ENCODE data around the gene ZDHHC7.

ZDHHC7 gene

GRCh38 chr16:84990782-84991181 is 20.6 kb downstream of the ZDHHC7 start:
- peaks cover 29% of the 10 kb centered on the region for H3K36me3 ChIP-seq (replicated peaks; ENCODE audit: low read depth, low read length)
- H3K4me1 ChIP-seq (ENCODE audit: low read length) = peaks cover 4% of the 10 kb centered on the region; the same call in 1 of the 2 replicates
- H3K27ac ChIP-seq (ENCODE audit: low read length) = no peak overlapping the region
- no peak overlapping the region for H2AFZ ChIP-seq (ENCODE audit: low read depth, low read length)
- peaks cover 13% of the 10 kb centered on the region for H3K79me2 ChIP-seq (ENCODE audit: low read length)
- no peaks in the 10 kb centered on the region for H3K9me3 ChIP-seq (ENCODE audit: insufficient read depth, low read length)
- H3K9ac ChIP-seq (ENCODE audit: low read length) = no peak overlapping the region
- no peak overlapping the region for H3K4me3 ChIP-seq (ENCODE audit: low read length)
- TF ChIP-seq EZH2phosphoT487 (IDR thresholded peaks at IDR 0.05; ENCODE audit: low read depth) (no peak), CTCF (IDR thresholded peaks at IDR 0.05; ENCODE audit: low read depth, low read length) (no peak)
- H4K20me1 ChIP-seq (ENCODE audit: insufficient read depth, low read length) = no peaks in the 10 kb centered on the region; the same call in 1 of the 2 replicates
- H3K4me2 ChIP-seq (ENCODE audit: low read length) = no peak overlapping the region
- no peaks in the 10 kb centered on the region for H3K27me3 ChIP-seq (ENCODE audit: low read depth, low read length)

GRCh38 chr16:84989749-84990620 is 21.4 kb downstream of the ZDHHC7 start:
- H3K4me3 ChIP-seq (ENCODE audit: low read length) = no peak overlapping the region

GRCh38 chr16:84988328-84989080 is 22.8 kb downstream of the ZDHHC7 start:
- H3K27me3 ChIP-seq (ENCODE audit: low read depth, low read length) = no peaks in the 10 kb centered on the region
- H3K4me2 ChIP-seq (ENCODE audit: low read length) = no peak overlapping the region
- TF ChIP-seq CTCF (IDR thresholded peaks at IDR 0.05; ENCODE audit: low read depth, low read length) = no peak
- TF ChIP-seq EZH2phosphoT487 (IDR thresholded peaks at IDR 0.05; ENCODE audit: low read depth) = no peak
- peaks cover 14% of the 10 kb centered on the region; the same call in 1 of the 2 replicates for H3K79me2 ChIP-seq (ENCODE audit: low read length)
- H4K20me1 ChIP-seq (ENCODE audit: insufficient read depth, low read length) = no peaks in the 10 kb centered on the region; the same call in none of the 2 replicates
- no peaks in the 10 kb centered on the region for H3K9me3 ChIP-seq (ENCODE audit: insufficient read depth, low read length)
- no peaks in the 10 kb centered on the region for H3K4me1 ChIP-seq (ENCODE audit: low read length)
- H3K9ac ChIP-seq (ENCODE audit: low read length) = no peak overlapping the region
- H3K36me3 ChIP-seq (replicated peaks; ENCODE audit: low read depth, low read length) = peaks cover 20% of the 10 kb centered on the region
- H3K4me3 ChIP-seq (ENCODE audit: low read length) = no peak overlapping the region
- H2AFZ ChIP-seq (ENCODE audit: low read depth, low read length) = no peak overlapping the region
- no peak overlapping the region for H3K27ac ChIP-seq (ENCODE audit: low read length)

More at GRCh38 chr16:84989749-84990620, 21.4 kb downstream of the ZDHHC7 start:
- Histone ChIP-seq H3K27ac (ENCODE audit: low read length) (no peak overlapping the region), H3K4me1 (ENCODE audit: low read length) (no peaks in the 10 kb centered on the region), H3K36me3 (replicated peaks; ENCODE audit: low read depth, low read length) (peaks cover 29% of the 10 kb centered on the region), H3K27me3 (ENCODE audit: low read depth, low read length) (no peaks in the 10 kb centered on the region), H3K9me3 (ENCODE audit: insufficient read depth, low read length) (no peaks in the 10 kb centered on the region), H4K20me1 (ENCODE audit: insufficient read depth, low read length) (no peaks in the 10 kb centered on the region; the same call in none of the 2 replicates), H3K79me2 (ENCODE audit: low read length) (peaks cover 13% of the 10 kb centered on the region; the same call in 1 of the 2 replicates), H3K9ac (ENCODE audit: low read length) (no peak overlapping the region), H2AFZ (ENCODE audit: low read depth, low read length) (no peak overlapping the region), H3K4me2 (ENCODE audit: low read length) (no peak overlapping the region)
- TF ChIP-seq CTCF (IDR thresholded peaks at IDR 0.05; ENCODE audit: low read depth, low read length) (no peak), EZH2phosphoT487 (IDR thresholded peaks at IDR 0.05; ENCODE audit: low read depth) (no peak)

- H3K4me3 ChIP-seq (ENCODE audit: low read length) = no peak overlapping the region
- H3K36me3 ChIP-seq (replicated peaks; ENCODE audit: low read depth, low read length) = peaks cover 17% of the 10 kb centered on the region
- H3K79me2 ChIP-seq (ENCODE audit: low read length) = peaks cover 14% of the 10 kb centered on the region; the same call in 1 of the 2 replicates
- no peak overlapping the region for H3K27ac ChIP-seq (ENCODE audit: low read length)
- TF ChIP-seq CTCF (IDR thresholded peaks at IDR 0.05; ENCODE audit: low read depth, low read length) (no peak), EZH2phosphoT487 (IDR thresholded peaks at IDR 0.05; ENCODE audit: low read depth) (no peak)
- no peaks in the 10 kb centered on the region; the same call in none of the 2 replicates for H4K20me1 ChIP-seq (ENCODE audit: insufficient read depth, low read length)
- H3K27me3 ChIP-seq (ENCODE audit: low read depth, low read length) = no peaks in the 10 kb centered on the region
- H2AFZ ChIP-seq (ENCODE audit: low read depth, low read length) = no peak overlapping the region
- H3K9me3 ChIP-seq (ENCODE audit: insufficient read depth, low read length) = no peaks in the 10 kb centered on the region
- no peak overlapping the region for H3K9ac ChIP-seq (ENCODE audit: low read length)
- H3K4me2 ChIP-seq (ENCODE audit: low read length) = no peak overlapping the region
- H3K4me1 ChIP-seq (ENCODE audit: low read length) = no peaks in the 10 kb centered on the region
Measured at GRCh38 chr16:84986879-84987278, 24.5 kb downstream of the ZDHHC7 start.
